Measurements from ENCODE around the gene FBXL19.

DNA sequence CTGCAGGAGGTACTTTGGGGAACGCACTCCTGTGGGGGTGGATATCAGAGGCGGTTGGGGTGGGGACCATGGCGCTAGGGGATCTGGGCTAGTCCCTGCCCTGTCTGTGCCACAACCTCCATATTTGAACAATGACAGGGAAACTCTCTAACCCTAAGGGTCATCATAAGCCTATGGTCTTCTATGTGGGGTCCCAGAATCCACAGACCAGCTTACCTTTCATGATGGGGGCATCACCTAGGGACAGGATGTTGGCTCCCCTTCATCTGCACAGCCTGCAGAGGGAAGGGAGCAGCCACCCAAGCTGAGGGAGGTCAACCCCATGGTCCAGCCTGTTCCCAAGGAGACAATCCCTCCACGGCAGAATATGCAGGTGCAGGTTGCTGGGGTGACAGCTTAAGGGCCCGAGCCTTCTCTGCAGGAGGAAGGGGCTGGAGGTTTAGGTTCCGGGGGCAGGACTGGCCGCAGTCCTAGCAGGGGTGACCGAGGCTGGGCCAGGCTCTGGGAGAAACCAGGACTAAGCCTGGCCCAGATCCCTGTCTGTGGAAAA is 27.2 kb downstream of the FBXL19 start:
- TF ChIP-seq CTCF (IDR thresholded peaks at IDR 0.05 in 8 of 11, conservative IDR thresholded peaks at IDR 0.05 in 3 of 11) (no peak), POLR2A (IDR thresholded peaks at IDR 0.05) (no peak), POLR2AphosphoS5 (IDR thresholded peaks at IDR 0.05) (no peak)
